ENCODE data around the gene SYK. TPM values are rescaled to one million over a fixed set of nuclear protein-coding genes. Genes with fewer than 3 reads are reported as not detected.

SYK gene
- total and polyA plus RNA-seq, 2 donors (not counting 1 experiment from before 2014, with no cell fraction given), result 60.3 to 242 TPM

GRCh38 chr9:90840696-90841095 lies 39.1 kb downstream of the SYK start:
- Histone ChIP-seq H3K4me1 (ENCODE audit: control insufficient read depth in 2 of 2, insufficient read depth in 2 of 2, low read length in 2 of 2) (peaks cover 66 to 73% of the 10 kb centered on the region in 2 donors), H3K9ac (ENCODE audit: low read length) (no peak overlapping the region), H3K27ac (ENCODE audit: low read length in 2 of 2) (peak overlapping the region in 1 of 2 donors; percentile 77), H3K4me3 (ENCODE audit: control extremely low read depth in 1 of 5, extremely low read depth in 1 of 5, insufficient read depth in 1 of 5, low read depth in 2 of 5, low read length in 4 of 5) (no peak overlapping the region), H3K27me3 (replicated peaks in 1 of 4; ENCODE audit: control extremely low read depth in 1 of 4, control insufficient read depth in 3 of 4, insufficient read depth in 4 of 4, low read length in 3 of 4) (no peaks in the 10 kb centered on the region), H2AFZ (ENCODE audit: insufficient read depth, low read depth, low read length, poor library complexity, severe bottlenecking) (no peak overlapping the region), H3K79me2 (ENCODE audit: control insufficient read depth, insufficient read depth, low read length) (peaks cover 88% of the 10 kb centered on the region), H3K4me2 (replicated peaks; ENCODE audit: low read depth, low read length, poor library complexity, severe bottlenecking) (peak overlapping the region; percentile 28), H4K20me1 (ENCODE audit: control insufficient read depth, insufficient read depth, low read length, poor library complexity, severe bottlenecking) (peaks cover 81% of the 10 kb centered on the region), H3K36me3 (replicated peaks in 1 of 2; ENCODE audit: control extremely low read depth in 1 of 2, control insufficient read depth in 1 of 2, extremely low read depth in 1 of 2, insufficient read depth in 2 of 2, low read length in 1 of 2) (peaks cover 3 to 69% of the 10 kb centered on the region in 2 experiments), H3K9me3 (ENCODE audit: control extremely low read depth in 1 of 3, control insufficient read depth in 2 of 3, insufficient read depth in 1 of 3, low read length in 2 of 3) (no peaks in the 10 kb centered on the region)
- ChIA-PET CTCF (no interaction called here), POLR2A (no interaction called here)
- no peaks in the 10 kb centered on the region for H3K9me3 Mint-ChIP-seq (ENCODE audit: insufficient read depth)
- DNase-seq (no peak), ATAC-seq (ENCODE audit: low read depth) (no peak)
- H3K27ac Mint-ChIP-seq, result no peak overlapping the region
- H3K27me3 Mint-ChIP-seq, result no peaks in the 10 kb centered on the region
- H3K4me1 Mint-ChIP-seq, result peaks cover 42% of the 10 kb centered on the region
- TF ChIP-seq CTCF (IDR thresholded peaks at IDR 0.05) (no peak), EZH2 (IDR thresholded peaks at IDR 0.05; ENCODE audit: borderline replicate concordance, insufficient read depth, low read depth, low read length, poor library complexity, severe bottlenecking) (no peak)
- no peak overlapping the region for H3K4me3 Mint-ChIP-seq
- intact Hi-C loops (cut with micrococcal nuclease), result no loop called here
- 80% methylated on average over 4 of the region's 5 CpGs for WGBS (ENCODE audit: insufficient coverage)

- ATAC-seq (ENCODE audit: low read depth) (no peak), DNase-seq (no peak)
- Histone ChIP-seq H3K4me3 (ENCODE audit: control extremely low read depth in 1 of 5, extremely low read depth in 1 of 5, insufficient read depth in 1 of 5, low read depth in 2 of 5, low read length in 4 of 5) (no peak overlapping the region), H3K9me3 (ENCODE audit: control extremely low read depth in 1 of 3, control insufficient read depth in 2 of 3, insufficient read depth in 1 of 3, low read length in 2 of 3) (no peaks in the 10 kb centered on the region), H3K9ac (ENCODE audit: low read length) (no peak overlapping the region), H3K27me3 (replicated peaks in 1 of 4; ENCODE audit: control extremely low read depth in 1 of 4, control insufficient read depth in 3 of 4, insufficient read depth in 4 of 4, low read length in 3 of 4) (no peaks in the 10 kb centered on the region), H4K20me1 (ENCODE audit: control insufficient read depth, insufficient read depth, low read length, poor library complexity, severe bottlenecking) (peaks cover 81% of the 10 kb centered on the region), H3K27ac (ENCODE audit: low read length in 2 of 2) (peak overlapping the region; percentile 0 to 77), H3K4me2 (replicated peaks; ENCODE audit: low read depth, low read length, poor library complexity, severe bottlenecking) (peak overlapping the region; percentile 28), H3K79me2 (ENCODE audit: control insufficient read depth, insufficient read depth, low read length) (peaks cover 88% of the 10 kb centered on the region), H3K4me1 (ENCODE audit: control insufficient read depth in 2 of 2, insufficient read depth in 2 of 2, low read length in 2 of 2) (peaks cover 65 to 71% of the 10 kb centered on the region in 2 donors), H3K36me3 (replicated peaks in 1 of 2; ENCODE audit: control extremely low read depth in 1 of 2, control insufficient read depth in 1 of 2, extremely low read depth in 1 of 2, insufficient read depth in 2 of 2, low read length in 1 of 2) (peaks cover 3 to 74% of the 10 kb centered on the region in 2 experiments), H2AFZ (ENCODE audit: insufficient read depth, low read depth, low read length, poor library complexity, severe bottlenecking) (no peak overlapping the region)
- H3K27ac Mint-ChIP-seq, result no peak overlapping the region
- no peaks in the 10 kb centered on the region for H3K27me3 Mint-ChIP-seq
- WGBS (ENCODE audit: insufficient coverage), result 92% methylated on average over 5 of the region's 5 CpGs
- ChIA-PET CTCF (no interaction called here), POLR2A (no interaction called here)
- H3K9me3 Mint-ChIP-seq (ENCODE audit: insufficient read depth), result no peaks in the 10 kb centered on the region
- intact Hi-C loops (cut with micrococcal nuclease), result no loop called here
- H3K4me3 Mint-ChIP-seq, result no peak overlapping the region
- H3K4me1 Mint-ChIP-seq, result peaks cover 38% of the 10 kb centered on the region
- TF ChIP-seq EZH2 (IDR thresholded peaks at IDR 0.05; ENCODE audit: borderline replicate concordance, insufficient read depth, low read depth, low read length, poor library complexity, severe bottlenecking), result no peak
- no peak for TF ChIP-seq CTCF (IDR thresholded peaks at IDR 0.05)
Observed at GRCh38 chr9:90841213-90841612, 39.6 kb downstream of the SYK start.

Data from B cell (primary cell).